GM10266 (cell line): ENCODE measurements around the gene GORASP2.

Experiments
- DNase-seq: peaks from one replicate; pipeline ENCODE4 v3.0.0; 2012; ENCODE audit errors: extremely low spot score
- TF ChIP-seq, protein P1 (sequence below): IDR thresholded peaks from 2 replicates; pipeline ENCODE4 v1.5.1; 2012; ENCODE audit warnings: mild to moderate bottlenecking, low read depth; ENCODE audit not compliant: control insufficient read depth, insufficient read depth; ENCODE audit errors: missing control alignments

Gene GORASP2

DNA sequence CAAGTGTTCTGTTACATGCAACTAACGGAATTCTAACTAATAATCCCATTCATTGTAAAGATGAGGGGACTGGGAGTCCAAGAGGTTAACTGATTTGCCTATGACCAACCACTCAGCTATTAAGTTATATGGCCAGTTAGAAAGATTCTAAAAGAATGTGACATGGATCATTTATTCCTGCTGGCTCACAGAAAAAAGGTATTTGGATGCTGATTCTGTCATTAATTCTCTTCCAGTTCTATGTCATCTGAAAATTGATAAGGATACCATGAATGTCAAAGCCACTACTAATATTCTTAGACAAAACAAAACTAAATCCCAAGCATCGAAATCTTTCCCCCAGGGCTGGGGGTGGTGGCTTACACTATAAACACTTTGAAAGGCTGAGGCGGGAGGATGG is 41.2 kb upstream of the GORASP2 start:
- no peak for DNase-seq
- TF ChIP-seq, protein P1, sequence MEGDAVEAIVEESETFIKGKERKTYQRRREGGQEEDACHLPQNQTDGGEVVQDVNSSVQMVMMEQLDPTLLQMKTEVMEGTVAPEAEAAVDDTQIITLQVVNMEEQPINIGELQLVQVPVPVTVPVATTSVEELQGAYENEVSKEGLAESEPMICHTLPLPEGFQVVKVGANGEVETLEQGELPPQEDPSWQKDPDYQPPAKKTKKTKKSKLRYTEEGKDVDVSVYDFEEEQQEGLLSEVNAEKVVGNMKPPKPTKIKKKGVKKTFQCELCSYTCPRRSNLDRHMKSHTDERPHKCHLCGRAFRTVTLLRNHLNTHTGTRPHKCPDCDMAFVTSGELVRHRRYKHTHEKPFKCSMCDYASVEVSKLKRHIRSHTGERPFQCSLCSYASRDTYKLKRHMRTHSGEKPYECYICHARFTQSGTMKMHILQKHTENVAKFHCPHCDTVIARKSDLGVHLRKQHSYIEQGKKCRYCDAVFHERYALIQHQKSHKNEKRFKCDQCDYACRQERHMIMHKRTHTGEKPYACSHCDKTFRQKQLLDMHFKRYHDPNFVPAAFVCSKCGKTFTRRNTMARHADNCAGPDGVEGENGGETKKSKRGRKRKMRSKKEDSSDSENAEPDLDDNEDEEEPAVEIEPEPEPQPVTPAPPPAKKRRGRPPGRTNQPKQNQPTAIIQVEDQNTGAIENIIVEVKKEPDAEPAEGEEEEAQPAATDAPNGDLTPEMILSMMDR = no peak

DNA sequence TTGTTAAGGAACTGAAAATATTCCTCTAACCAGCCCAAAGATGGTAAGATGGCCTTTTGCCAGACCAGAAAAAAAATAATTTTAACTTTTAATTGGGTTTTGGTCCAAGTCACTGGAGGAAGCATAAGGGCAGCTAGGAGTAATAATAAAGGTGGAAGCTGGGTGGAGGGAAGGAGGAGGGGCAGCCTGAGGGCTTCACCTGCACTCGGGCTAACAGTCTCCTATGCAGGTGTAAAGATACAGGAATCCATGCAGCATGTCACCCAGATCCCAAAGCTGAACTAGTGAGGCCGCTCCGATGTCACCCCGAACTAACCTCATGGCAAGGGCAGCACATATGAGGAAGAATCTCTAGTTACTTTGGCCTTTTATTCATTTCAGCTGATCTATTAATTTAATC is 37.2 kb upstream of the GORASP2 start:
- DNase-seq = no peak
- TF ChIP-seq, protein P1 = no peak

DNA sequence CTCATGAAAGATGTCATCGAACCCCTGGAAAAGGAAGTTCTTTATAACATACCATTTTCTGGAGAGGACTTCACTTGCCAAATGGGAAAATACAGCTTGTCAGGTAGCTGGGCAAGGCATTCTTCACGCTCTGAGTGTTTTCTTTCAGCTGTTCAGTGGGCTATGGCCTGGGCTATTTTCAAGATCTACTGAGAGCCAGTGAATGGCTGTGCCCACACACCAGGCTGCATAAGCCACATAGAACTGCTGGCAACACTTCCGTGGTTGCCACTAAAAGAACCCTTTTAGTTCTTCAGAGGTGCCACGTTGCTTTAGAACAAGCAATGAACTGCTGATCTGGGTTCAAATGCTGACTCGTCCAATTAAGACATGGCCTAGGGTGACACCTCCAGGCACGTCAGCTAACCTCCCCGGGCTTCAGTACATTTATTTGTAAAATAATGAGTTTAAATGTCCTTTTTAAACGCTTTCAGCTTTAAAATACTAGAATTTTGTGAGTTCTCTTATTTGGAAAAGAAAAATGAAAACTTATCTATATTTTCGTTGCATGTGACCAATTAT is 36.6 kb upstream of the GORASP2 start:
- no peak for DNase-seq
- TF ChIP-seq, protein P1 = no peak

DNA sequence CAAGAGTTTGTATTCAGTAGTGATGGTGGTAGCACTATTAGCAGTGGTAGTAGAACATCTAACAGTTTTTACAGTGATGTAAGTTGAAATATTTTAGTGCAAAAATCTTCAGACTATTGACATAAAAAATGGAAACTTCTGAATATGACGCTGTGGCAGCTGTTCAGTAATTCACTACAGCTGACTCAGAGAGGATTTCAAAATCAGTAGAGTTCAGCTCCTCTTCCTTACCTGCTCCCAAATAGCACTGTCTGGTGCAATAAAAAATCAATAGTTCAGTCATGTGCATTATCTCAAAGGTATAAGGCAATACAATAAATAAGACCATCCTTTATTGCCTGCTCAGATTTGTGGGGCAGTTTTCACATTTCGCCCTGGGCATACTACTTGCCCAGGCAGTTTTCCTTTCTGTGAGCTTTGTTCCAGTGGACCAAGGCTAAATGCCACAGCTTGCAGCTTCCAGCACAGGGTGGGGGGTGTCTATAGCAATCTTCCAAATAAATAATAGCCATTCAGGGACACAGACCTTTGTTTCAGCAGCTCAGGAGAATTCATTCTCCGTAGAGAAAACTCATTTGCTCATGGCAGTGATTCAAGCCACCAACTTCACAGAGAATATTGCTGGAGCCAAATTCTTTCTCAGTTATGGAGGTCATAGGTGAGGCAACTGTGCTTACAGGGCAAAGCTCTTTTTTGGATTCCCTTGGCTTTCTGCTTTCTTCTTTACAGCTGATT is 33.9 kb upstream of the GORASP2 start:
- TF ChIP-seq, protein P1 = no peak
- DNase-seq = no peak

DNA sequence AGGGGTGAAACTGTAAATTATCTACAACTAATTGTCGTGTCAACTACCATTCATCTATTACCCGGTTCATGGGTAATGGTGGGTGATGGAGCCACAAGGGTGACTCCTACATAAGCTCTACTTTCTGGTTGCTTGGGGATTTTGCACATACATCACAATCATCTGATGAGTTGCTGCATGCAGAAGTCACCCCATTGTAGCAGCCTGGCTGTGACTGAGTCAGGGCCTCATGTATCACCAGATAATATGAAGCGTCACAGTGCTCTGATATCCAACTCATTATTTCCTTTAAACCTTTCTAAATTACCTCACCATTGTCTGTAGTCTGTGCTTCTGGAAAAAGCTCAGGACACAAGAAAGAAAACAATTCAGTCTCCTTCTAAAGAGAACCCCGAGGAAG is 32.4 kb upstream of the GORASP2 start:
- DNase-seq = no peak
- TF ChIP-seq, protein P1 = no peak

DNA sequence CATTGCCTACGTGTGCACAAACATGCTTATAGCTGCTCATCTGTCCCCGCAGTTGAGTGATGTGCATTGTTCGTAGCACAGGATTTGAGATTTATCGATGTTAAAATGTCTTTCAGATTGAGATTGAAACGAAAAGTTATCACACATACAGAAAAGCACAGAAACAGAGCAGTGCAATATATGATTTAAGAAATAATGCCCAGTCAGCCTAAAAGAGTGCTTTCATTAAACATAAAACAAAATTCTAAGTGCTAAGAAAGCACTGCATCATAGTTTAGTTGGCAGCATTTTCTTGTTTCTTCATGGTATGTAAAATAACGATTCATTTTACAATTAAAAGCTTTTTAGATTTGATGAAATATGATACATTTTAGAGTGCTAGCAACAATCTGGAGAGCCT is 31.9 kb upstream of the GORASP2 start:
- DNase-seq = no peak
- TF ChIP-seq, protein P1 = no peak

DNA sequence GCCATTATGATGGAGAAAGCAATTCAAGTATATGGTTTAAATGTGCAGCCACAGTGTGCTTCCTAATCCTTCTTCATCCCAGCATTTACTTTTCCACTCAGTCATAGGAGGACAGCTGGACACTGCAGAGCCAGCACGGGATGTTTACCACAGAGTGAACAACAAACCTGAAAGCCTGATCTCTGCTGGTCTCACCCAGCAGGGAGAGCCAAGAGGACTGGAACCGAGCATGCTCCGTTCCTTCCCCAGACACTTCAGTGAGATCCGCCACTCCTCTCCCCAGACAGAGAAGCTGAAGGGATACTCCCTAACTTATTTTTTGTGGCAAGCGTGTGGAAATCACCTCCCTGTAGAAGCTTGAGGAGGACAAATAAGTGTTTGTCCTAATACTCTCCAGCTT is 23.2 kb upstream of the GORASP2 start:
- TF ChIP-seq, protein P1 = no peak
- DNase-seq = no peak
